Measurements from ENCODE around the gene KLK15.

KLK15 gene, protein sequence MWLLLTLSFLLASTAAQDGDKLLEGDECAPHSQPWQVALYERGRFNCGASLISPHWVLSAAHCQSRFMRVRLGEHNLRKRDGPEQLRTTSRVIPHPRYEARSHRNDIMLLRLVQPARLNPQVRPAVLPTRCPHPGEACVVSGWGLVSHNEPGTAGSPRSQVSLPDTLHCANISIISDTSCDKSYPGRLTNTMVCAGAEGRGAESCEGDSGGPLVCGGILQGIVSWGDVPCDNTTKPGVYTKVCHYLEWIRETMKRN

GRCh38 chr19:50833117-50833801 lies at the start of gene KLK15:
Gene KLK15, minus strand, starts transcription at chr19:50833574. Its CDS starts 2,082 bp downstream, at chr19:50831492.
- no peak for DNase-seq (ENCODE audit: low read depth)

GRCh38 chr19:50882188-50882587 lies 48.8 kb upstream of the KLK15 start:
- DNase-seq (ENCODE audit: low read depth): no peak

DNA sequence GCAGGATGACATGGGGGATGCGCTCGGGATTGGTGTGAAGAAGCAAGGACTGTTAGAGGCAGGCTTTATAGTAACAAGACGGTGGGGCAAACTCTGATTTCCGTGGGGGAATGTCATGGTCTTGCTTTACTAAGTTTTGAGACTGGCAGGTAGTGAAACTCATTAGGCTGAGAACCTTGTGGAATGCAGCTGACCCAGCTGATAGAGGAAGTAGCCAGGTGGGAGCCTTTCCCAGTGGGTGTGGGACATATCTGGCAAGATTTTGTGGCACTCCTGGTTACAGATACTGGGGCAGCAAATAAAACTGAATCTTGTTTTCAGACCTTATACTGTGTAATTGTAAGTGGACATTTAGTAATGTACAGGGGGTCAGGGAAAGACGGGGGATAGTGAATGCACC lies 46.9 kb upstream of the KLK15 start:
- DNase-seq (ENCODE audit: low read depth): no peak

DNA sequence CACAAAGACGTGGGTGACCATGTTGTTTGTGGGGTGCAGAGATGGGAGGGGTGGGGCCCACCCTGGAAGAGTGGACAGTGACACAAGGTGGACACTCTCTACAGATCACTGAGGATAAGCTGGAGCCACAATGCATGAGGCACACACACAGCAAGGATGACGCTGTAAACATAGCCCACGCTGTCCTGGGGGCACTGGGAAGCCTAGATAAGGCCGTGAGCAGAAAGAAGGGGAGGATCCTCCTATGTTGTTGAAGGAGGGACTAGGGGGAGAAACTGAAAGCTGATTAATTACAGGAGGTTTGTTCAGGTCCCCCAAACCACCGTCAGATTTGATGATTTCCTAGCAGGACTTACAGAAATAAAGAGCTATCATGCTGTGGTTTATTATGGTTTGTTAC lies 45.5 kb upstream of the KLK15 start:
- DNase-seq (ENCODE audit: low read depth): no peak

- DNase-seq (ENCODE audit: low read depth): no peak
Measured at GRCh38 chr19:50877338-50877737, 44.0 kb upstream of the KLK15 start.

GRCh38 chr19:50876456-50876855 lies 43.1 kb upstream of the KLK15 start:
- no peak for DNase-seq (ENCODE audit: low read depth)

- DNase-seq (ENCODE audit: low read depth): no peak
Measured at GRCh38 chr19:50875795-50876422, 42.5 kb upstream of the KLK15 start.

- no peak for DNase-seq (ENCODE audit: low read depth)
Measured at GRCh38 chr19:50874211-50874610, 40.8 kb upstream of the KLK15 start.

- DNase-seq (ENCODE audit: low read depth): no peak
Measured at GRCh38 chr19:50873056-50873455, 39.7 kb upstream of the KLK15 start, which contains the start of gene KLK2. Gene KLK2, plus strand, starts transcription at chr19:50873439. Its CDS starts 35 bp downstream, at chr19:50873474.

DNA sequence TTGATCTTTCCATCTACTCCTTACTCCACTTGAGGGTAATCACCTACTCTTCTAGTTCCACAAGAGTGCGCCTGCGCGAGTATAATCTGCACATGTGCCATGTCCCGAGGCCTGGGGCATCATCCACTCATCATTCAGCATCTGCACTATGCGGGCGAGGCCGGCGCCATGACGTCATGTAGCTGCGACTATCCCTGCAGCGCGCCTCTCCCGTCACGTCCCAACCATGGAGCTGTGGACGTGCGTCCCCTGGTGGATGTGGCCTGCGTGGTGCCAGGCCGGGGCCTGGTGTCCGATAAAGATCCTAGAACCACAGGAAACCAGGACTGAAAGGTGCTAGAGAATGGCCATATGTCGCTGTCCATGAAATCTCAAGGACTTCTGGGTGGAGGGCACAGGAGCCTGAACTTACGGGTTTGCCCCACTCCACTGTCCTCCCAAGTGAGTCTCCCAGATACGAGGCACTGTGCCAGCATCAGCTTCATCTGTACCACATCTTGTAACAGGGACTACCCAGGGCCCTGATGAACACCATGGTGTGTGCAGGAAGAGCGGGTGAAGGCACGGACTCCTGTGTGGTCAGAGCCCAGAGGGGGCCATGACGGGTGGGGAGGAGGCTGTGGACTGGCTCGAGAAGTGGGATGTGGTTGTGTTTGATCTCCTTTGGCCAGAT lies 37.2 kb upstream of the KLK15 start:
- DNase-seq (ENCODE audit: low read depth): no peak

DNA sequence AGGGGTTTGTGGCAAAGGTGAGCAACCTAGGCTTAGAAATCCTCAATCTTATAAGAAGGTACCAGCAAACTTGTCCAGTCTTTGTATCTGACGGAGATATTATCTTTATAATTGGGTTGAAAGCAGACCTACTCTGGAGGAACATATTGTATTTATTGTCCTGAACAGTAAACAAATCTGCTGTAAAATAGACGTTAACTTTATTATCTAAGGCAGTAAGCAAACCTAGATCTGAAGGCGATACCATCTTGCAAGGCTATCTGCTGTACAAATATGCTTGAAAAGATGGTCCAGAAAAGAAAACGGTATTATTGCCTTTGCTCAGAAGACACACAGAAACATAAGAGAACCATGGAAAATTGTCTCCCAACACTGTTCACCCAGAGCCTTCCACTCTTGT lies 36.1 kb upstream of the KLK15 start:
- no peak for DNase-seq (ENCODE audit: low read depth)

- no peak for DNase-seq (ENCODE audit: low read depth)
Measured at GRCh38 chr19:50861496-50862286, 28.3 kb upstream of the KLK15 start.

- no peak for DNase-seq (ENCODE audit: low read depth)
Measured at GRCh38 chr19:50861010-50861409, 27.6 kb upstream of the KLK15 start.

- no peak for DNase-seq (ENCODE audit: low read depth)
Measured at GRCh38 chr19:50859849-50860248, 26.5 kb upstream of the KLK15 start.

DNA sequence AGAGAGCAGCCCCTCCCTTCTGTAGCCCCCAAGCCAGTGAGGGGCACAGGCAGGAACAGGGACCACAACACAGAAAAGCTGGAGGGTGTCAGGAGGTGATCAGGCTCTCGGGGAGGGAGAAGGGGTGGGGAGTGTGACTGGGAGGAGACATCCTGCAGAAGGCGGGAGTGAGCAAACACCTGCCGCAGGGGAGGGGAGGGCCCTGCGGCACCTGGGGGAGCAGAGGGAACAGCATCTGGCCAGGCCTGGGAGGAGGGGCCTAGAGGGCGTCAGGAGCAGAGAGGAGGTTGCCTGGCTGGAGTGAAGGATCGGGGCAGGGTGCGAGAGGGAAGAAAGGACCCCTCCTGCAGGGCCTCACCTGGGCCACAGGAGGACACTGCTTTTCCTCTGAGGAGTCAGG lies 25.5 kb upstream of the KLK15 start:
- DNase-seq (ENCODE audit: low read depth): no peak

DNA sequence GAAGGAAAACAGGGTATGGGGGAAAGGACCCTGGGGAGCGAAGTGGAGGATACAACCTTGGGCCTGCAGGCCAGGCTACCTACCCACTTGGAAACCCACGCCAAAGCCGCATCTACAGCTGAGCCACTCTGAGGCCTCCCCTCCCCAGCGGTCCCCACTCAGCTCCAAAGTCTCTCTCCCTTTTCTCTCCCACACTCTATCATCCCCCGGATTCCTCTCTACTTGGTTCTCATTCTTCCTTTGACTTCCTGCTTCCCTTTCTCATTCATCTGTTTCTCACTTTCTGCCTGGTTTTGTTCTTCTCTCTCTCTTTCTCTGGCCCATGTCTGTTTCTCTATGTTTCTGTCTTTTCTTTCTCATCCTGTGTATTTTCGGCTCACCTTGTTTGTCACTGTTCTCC lies 24.0 kb upstream of the KLK15 start:
- DNase-seq (ENCODE audit: low read depth): no peak

DNA sequence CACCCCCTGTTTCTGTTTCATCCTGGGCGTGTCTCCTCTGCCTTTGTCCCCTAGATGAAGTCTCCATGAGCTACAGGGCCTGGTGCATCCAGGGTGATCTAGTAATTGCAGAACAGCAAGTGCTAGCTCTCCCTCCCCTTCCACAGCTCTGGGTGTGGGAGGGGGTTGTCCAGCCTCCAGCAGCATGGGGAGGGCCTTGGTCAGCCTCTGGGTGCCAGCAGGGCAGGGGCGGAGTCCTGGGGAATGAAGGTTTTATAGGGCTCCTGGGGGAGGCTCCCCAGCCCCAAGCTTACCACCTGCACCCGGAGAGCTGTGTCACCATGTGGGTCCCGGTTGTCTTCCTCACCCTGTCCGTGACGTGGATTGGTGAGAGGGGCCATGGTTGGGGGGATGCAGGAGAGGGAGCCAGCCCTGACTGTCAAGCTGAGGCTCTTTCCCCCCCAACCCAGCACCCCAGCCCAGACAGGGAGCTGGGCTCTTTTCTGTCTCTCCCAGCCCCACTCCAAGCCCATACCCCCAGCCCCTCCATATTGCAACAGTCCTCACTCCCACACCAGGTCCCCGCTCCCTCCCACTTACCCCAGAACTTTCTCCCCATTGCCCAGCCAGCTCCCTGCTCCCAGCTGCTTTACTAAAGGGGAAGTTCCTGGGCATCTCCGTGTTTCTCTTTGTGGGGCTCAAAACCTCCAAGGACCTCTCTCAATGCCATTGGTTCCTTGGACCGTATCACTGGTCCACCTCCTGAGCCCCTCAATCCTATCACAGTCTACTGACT lies 21.4 kb upstream of the KLK15 start, which contains the start of gene KLK3:
TSS of gene KLK3 (plus strand) at position 280 of the 775 bp plus-strand sequence. CDS start at position 321, 41 bp downstream.
- no peak for DNase-seq (ENCODE audit: low read depth)

GRCh38 chr19:50851620-50852019 lies 18.2 kb upstream of the KLK15 start:
- no peak for DNase-seq (ENCODE audit: low read depth)

DNA sequence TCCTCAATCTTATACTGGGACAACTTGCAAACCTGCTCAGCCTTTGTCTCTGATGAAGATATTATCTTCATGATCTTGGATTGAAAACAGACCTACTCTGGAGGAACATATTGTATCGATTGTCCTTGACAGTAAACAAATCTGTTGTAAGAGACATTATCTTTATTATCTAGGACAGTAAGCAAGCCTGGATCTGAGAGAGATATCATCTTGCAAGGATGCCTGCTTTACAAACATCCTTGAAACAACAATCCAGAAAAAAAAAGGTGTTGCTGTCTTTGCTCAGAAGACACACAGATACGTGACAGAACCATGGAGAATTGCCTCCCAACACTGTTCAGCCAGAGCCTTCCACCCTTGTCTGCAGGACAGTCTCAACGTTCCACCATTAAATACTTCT lies 17.4 kb upstream of the KLK15 start:
- no peak for DNase-seq (ENCODE audit: low read depth)

GRCh38 chr19:50844296-50844935 lies 11.0 kb upstream of the KLK15 start:
- no peak for DNase-seq (ENCODE audit: low read depth)
